PC-3 (cell line): ENCODE data around the gene DNAH17. TPM values are rescaled to one million over a fixed set of nuclear protein-coding genes. Genes with fewer than 3 reads are reported as not detected.

Source experiments
- ATAC-seq: fragments of 200-7000 bp; cut with Tn5 transposase; 2 replicates; pipeline ENCODE4 v1.9.1; 2020; ENCODE audit warnings: mild to moderate bottlenecking, moderate library complexity
- BruUV-seq: library from RNA; stranded (reverse); fragments of 400-500 nt; replicated peaks from 2 replicates; lab custom pipeline; 2021; lab: Mats Ljungman, UMichigan
- CTCF ChIA-PET: fragments of 300-600 bp; sonication (Branson Sonifier 250); formaldehyde crosslinking; loops from one replicate; lab custom pipeline; 2022; ENCODE audit warnings: antibody characterized with exemption; lab: Charles Lee
- POLR2A ChIA-PET: fragments of 300-600 bp; sonication (Branson Sonifier 250); formaldehyde crosslinking; loops from one replicate; lab custom pipeline; 2022; ENCODE audit warnings: antibody characterized with exemption; ENCODE audit not compliant: unreplicated experiment; lab: Charles Lee
- DNase-seq: peaks from one replicate; pipeline ENCODE4 v3.0.0-alpha.2; 2015
- H2AFZ ChIP-seq: fragments of 300-600 bp; sonication (generic); 2 replicates; pipeline ENCODE4 v1.6.0; 2016; ENCODE audit warnings: antibody characterized with exemption, low read length
- H3F3A ChIP-seq: fragments of 300-600 bp; sonication (generic); one replicate; pipeline ENCODE4 v1.6.0; 2017; ENCODE audit warnings: antibody characterized with exemption, low read length, control low read depth, mild to moderate bottlenecking; ENCODE audit not compliant: unreplicated experiment
- H3K27ac ChIP-seq: fragments of 300-600 bp; sonication (generic); 2 replicates; pipeline ENCODE4 v1.5.1; 2016; ENCODE audit warnings: mild to moderate bottlenecking, low read length
- H3K27me3 ChIP-seq: fragments of 300-600 bp; sonication (generic); 2 replicates; pipeline ENCODE4 v1.6.1; 2016; ENCODE audit warnings: low read length, mixed read lengths
- H3K36me3 ChIP-seq: fragments of 300-600 bp; sonication (generic); 2 replicates; pipeline ENCODE4 v1.6.1; 2016; ENCODE audit warnings: low read depth, mixed run types, low read length, mixed read lengths
- H3K4me1 ChIP-seq: fragments of 300-600 bp; sonication (generic); 2 replicates; pipeline ENCODE4 v1.5.1; 2016; ENCODE audit warnings: low read length; ENCODE audit not compliant: insufficient read depth
- H3K4me2 ChIP-seq: fragments of 300-600 bp; sonication (generic); 2 replicates; pipeline ENCODE4 v1.6.0; 2016; ENCODE audit warnings: low read length
- H3K4me3 ChIP-seq: fragments of 300-600 bp; sonication (generic); 2 replicates; pipeline ENCODE4 v1.5.1; 2016; ENCODE audit warnings: mild to moderate bottlenecking, low read length, mixed read lengths
- H3K79me2 ChIP-seq: fragments of 300-600 bp; sonication (generic); 2 replicates; pipeline ENCODE4 v1.6.1; 2017; ENCODE audit warnings: low read length, mixed read lengths
- H3K9ac ChIP-seq: fragments of 300-600 bp; sonication (generic); 2 replicates; pipeline ENCODE4 v1.6.0; 2016; ENCODE audit warnings: mild to moderate bottlenecking, low read length
- H3K9me2 ChIP-seq: fragments of 300-600 bp; sonication (generic); replicated peaks from 2 replicates; pipeline ENCODE4 v1.6.1; 2016; ENCODE audit warnings: mixed run types, low read length, mixed read lengths
- H3K9me3 ChIP-seq: fragments of 300-600 bp; sonication (generic); 2 replicates; pipeline ENCODE4 v1.6.1; 2016; ENCODE audit warnings: low read length, mixed read lengths
- H4K20me1 ChIP-seq: fragments of 300-600 bp; sonication (generic); 2 replicates; pipeline ENCODE4 v1.6.1; 2016; ENCODE audit warnings: low read length, mixed read lengths
- CTCF ChIP-seq: fragments of 300-600 bp; sonication (generic); conservative IDR thresholded peaks from 2 replicates; pipeline ENCODE4 v1.5.1; 2017; ENCODE audit warnings: antibody characterized with exemption, low read depth, mild to moderate bottlenecking, low read length
- EZH2 ChIP-seq: fragments of 300-600 bp; sonication (generic); IDR thresholded peaks from one replicate; pipeline ENCODE4 v1.6.1; 2017; ENCODE audit warnings: antibody characterized with exemption, mild to moderate bottlenecking, low read length; ENCODE audit not compliant: unreplicated experiment
- EZH2phosphoT487 ChIP-seq: fragments of 300-600 bp; sonication (generic); IDR thresholded peaks from 2 replicates; pipeline ENCODE4 v1.6.1; 2018; ENCODE audit warnings: mild to moderate bottlenecking, antibody characterized with exemption, low read length, borderline replicate concordance
- intact Hi-C: fragments of 100-400 bp; cut with micrococcal nuclease; formaldehyde crosslinking; loops from 2 replicates; pipeline ENCODE4 v1.9.0; 2023
- total RNA-seq: library from RNA; depleted of rRNA; stranded (reverse); fragments of >200 nt; gene quantifications from 2 replicates; pipeline ENCODE4 v1.2.3, GENCODE V29; 2014

DNAH17 gene
- total RNA-seq, 1 experiment from 2014 or later = 0.04 TPM

- Histone ChIP-seq H3K9me3 (no peaks in the 10 kb centered on the region), H2AFZ (no peak overlapping the region), H3K9me2 (no peaks in the 10 kb centered on the region), H4K20me1 (no peaks in the 10 kb centered on the region), H3K27ac (no peak overlapping the region), H3K79me2 (no peaks in the 10 kb centered on the region), H3K4me1 (no peaks in the 10 kb centered on the region), H3K36me3 (no peaks in the 10 kb centered on the region), H3K27me3 (peaks cover 15% of the 10 kb centered on the region; the same call in 1 of the 2 replicates), H3K4me2 (no peak overlapping the region), H3F3A (no peaks in the 10 kb centered on the region), H3K9ac (no peak overlapping the region), H3K4me3 (no peak overlapping the region)
- ATAC-seq = no peak
- ChIA-PET CTCF (interaction anchor here (0.7 kb wide), 1 partner anchor 645 kb away, joined by 3 read pairs; no protein-coding TSS in a partner anchor), POLR2A (no interaction called here)
- BruUV-seq = no TSS peak
- no peak for DNase-seq
- TF ChIP-seq EZH2phosphoT487 (no peak), CTCF (no peak), EZH2 (no peak)
- intact Hi-C loops = no loop called here
These were observed 28.2 kb upstream of the DNAH17 start for GRCh38 chr17:78605429-78605828.

GRCh38 chr17:78602246-78602645, 25.1 kb upstream of the DNAH17 start:
- intact Hi-C loops = no loop called here
- no peak for ATAC-seq
- Histone ChIP-seq H3K4me3 (no peak overlapping the region), H3F3A (no peaks in the 10 kb centered on the region), H3K4me2 (no peak overlapping the region), H3K36me3 (no peaks in the 10 kb centered on the region), H3K79me2 (no peaks in the 10 kb centered on the region), H3K27ac (no peak overlapping the region), H3K27me3 (0 out of 2 replicates have a peak, but pooled peaks cover 4% of the 10 kb centered on the region), H2AFZ (no peak overlapping the region), H3K4me1 (no peaks in the 10 kb centered on the region), H4K20me1 (no peaks in the 10 kb centered on the region), H3K9me3 (no peaks in the 10 kb centered on the region), H3K9me2 (no peaks in the 10 kb centered on the region), H3K9ac (no peak overlapping the region)
- ChIA-PET CTCF (no interaction called here), POLR2A (no interaction called here)
- no peak for DNase-seq
- TF ChIP-seq EZH2 (no peak), EZH2phosphoT487 (no peak), CTCF (no peak)
- BruUV-seq = no TSS peak

- no TSS peak for BruUV-seq
- Histone ChIP-seq H2AFZ (no peak overlapping the region), H3K9me3 (no peaks in the 10 kb centered on the region), H3K27ac (no peak overlapping the region), H3K9me2 (no peaks in the 10 kb centered on the region), H3K4me3 (no peak overlapping the region), H4K20me1 (no peaks in the 10 kb centered on the region), H3K27me3 (no peaks in the 10 kb centered on the region), H3K79me2 (no peaks in the 10 kb centered on the region), H3F3A (no peaks in the 10 kb centered on the region), H3K4me1 (no peaks in the 10 kb centered on the region), H3K36me3 (no peaks in the 10 kb centered on the region), H3K9ac (no peak overlapping the region), H3K4me2 (no peak overlapping the region)
- ATAC-seq (no peak), DNase-seq (no peak)
- CTCF ChIA-PET = no interaction called here
- intact Hi-C loops = no loop called here
- TF ChIP-seq CTCF = no peak
- TF ChIP-seq EZH2phosphoT487 = no peak
- TF ChIP-seq EZH2 = no peak
- POLR2A ChIA-PET = no interaction called here
These were observed 24.5 kb upstream of the DNAH17 start for GRCh38 chr17:78601577-78602190.
